ENCODE results near the gene TRABD2A. TPM values are rescaled to one million over a fixed set of nuclear protein-coding genes. Genes with fewer than 3 reads are reported as not detected.
A peak's percentile ranks its signal among the peaks of the same experiment; 100 is the strongest.

TRABD2A gene
- total and polyA plus RNA-seq, 9 of the 15 experiments (the other 6 are each of a cell fraction or from before 2014, with no cell fraction given) = 0.07 to 0.45 (median 0.25) TPM

GRCh38 chr2:84906108-84906899, 25.4 kb upstream of the TRABD2A start (continued):
- TF ChIP-seq, protein P1, sequence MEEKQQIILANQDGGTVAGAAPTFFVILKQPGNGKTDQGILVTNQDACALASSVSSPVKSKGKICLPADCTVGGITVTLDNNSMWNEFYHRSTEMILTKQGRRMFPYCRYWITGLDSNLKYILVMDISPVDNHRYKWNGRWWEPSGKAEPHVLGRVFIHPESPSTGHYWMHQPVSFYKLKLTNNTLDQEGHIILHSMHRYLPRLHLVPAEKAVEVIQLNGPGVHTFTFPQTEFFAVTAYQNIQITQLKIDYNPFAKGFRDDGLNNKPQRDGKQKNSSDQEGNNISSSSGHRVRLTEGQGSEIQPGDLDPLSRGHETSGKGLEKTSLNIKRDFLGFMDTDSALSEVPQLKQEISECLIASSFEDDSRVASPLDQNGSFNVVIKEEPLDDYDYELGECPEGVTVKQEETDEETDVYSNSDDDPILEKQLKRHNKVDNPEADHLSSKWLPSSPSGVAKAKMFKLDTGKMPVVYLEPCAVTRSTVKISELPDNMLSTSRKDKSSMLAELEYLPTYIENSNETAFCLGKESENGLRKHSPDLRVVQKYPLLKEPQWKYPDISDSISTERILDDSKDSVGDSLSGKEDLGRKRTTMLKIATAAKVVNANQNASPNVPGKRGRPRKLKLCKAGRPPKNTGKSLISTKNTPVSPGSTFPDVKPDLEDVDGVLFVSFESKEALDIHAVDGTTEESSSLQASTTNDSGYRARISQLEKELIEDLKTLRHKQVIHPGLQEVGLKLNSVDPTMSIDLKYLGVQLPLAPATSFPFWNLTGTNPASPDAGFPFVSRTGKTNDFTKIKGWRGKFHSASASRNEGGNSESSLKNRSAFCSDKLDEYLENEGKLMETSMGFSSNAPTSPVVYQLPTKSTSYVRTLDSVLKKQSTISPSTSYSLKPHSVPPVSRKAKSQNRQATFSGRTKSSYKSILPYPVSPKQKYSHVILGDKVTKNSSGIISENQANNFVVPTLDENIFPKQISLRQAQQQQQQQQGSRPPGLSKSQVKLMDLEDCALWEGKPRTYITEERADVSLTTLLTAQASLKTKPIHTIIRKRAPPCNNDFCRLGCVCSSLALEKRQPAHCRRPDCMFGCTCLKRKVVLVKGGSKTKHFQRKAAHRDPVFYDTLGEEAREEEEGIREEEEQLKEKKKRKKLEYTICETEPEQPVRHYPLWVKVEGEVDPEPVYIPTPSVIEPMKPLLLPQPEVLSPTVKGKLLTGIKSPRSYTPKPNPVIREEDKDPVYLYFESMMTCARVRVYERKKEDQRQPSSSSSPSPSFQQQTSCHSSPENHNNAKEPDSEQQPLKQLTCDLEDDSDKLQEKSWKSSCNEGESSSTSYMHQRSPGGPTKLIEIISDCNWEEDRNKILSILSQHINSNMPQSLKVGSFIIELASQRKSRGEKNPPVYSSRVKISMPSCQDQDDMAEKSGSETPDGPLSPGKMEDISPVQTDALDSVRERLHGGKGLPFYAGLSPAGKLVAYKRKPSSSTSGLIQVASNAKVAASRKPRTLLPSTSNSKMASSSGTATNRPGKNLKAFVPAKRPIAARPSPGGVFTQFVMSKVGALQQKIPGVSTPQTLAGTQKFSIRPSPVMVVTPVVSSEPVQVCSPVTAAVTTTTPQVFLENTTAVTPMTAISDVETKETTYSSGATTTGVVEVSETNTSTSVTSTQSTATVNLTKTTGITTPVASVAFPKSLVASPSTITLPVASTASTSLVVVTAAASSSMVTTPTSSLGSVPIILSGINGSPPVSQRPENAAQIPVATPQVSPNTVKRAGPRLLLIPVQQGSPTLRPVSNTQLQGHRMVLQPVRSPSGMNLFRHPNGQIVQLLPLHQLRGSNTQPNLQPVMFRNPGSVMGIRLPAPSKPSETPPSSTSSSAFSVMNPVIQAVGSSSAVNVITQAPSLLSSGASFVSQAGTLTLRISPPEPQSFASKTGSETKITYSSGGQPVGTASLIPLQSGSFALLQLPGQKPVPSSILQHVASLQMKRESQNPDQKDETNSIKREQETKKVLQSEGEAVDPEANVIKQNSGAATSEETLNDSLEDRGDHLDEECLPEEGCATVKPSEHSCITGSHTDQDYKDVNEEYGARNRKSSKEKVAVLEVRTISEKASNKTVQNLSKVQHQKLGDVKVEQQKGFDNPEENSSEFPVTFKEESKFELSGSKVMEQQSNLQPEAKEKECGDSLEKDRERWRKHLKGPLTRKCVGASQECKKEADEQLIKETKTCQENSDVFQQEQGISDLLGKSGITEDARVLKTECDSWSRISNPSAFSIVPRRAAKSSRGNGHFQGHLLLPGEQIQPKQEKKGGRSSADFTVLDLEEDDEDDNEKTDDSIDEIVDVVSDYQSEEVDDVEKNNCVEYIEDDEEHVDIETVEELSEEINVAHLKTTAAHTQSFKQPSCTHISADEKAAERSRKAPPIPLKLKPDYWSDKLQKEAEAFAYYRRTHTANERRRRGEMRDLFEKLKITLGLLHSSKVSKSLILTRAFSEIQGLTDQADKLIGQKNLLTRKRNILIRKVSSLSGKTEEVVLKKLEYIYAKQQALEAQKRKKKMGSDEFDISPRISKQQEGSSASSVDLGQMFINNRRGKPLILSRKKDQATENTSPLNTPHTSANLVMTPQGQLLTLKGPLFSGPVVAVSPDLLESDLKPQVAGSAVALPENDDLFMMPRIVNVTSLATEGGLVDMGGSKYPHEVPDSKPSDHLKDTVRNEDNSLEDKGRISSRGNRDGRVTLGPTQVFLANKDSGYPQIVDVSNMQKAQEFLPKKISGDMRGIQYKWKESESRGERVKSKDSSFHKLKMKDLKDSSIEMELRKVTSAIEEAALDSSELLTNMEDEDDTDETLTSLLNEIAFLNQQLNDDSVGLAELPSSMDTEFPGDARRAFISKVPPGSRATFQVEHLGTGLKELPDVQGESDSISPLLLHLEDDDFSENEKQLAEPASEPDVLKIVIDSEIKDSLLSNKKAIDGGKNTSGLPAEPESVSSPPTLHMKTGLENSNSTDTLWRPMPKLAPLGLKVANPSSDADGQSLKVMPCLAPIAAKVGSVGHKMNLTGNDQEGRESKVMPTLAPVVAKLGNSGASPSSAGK (IDR thresholded peaks at IDR 0.05) = peak; percentile 36
- TF ChIP-seq ZNF263 (CRISPR knock-in tag; IDR thresholded peaks at IDR 0.05; ENCODE audit: borderline replicate concordance) (no peak), THAP12 (CRISPR knock-in tag; IDR thresholded peaks at IDR 0.05) (no peak), TCF15 (CRISPR knock-in tag; IDR thresholded peaks at IDR 0.05) (no peak), POLR3A (IDR thresholded peaks at IDR 0.05; ENCODE audit: borderline replicate concordance, extremely low read depth, insufficient read depth, insufficient read length) (no peak), ASH1L (IDR thresholded peaks at IDR 0.05; ENCODE audit: borderline replicate concordance, low read depth, partially characterized antibody) (no peak), CHD1 (IDR thresholded peaks at IDR 0.05; ENCODE audit: low read length) (no peak), RBM22 (IDR thresholded peaks at IDR 0.05; ENCODE audit: low read depth, low read length, poor library complexity, severe bottlenecking) (peak; percentile 59), RBM39 (optimal IDR thresholded peaks at IDR 0.05; ENCODE audit: low read depth, low read length) (no peak), CHD2 (IDR thresholded peaks at IDR 0.05; ENCODE audit: low read depth, low read length) (no peak), PTRF (tag; IDR thresholded peaks at IDR 0.05) (no peak)
- TF ChIP-seq, protein P2, sequence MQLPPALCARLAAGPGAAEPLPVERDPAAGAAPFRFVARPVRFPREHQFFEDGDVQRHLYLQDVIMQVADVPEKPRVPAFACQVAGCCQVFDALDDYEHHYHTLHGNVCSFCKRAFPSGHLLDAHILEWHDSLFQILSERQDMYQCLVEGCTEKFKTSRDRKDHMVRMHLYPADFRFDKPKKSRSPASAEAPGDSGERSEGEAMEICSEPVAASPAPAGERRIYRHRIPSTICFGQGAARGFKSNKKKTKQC (CRISPR knock-in tag; IDR thresholded peaks at IDR 0.05) = 0 out of 2 replicates have a peak, but pooled peaks have one; percentile 30
